Sigmoid colon (tissue), 7 donors: ENCODE results near the gene SHLD2. TPM values are rescaled to one million over a fixed set of nuclear protein-coding genes. Genes with fewer than 3 reads are reported as not detected.
"Not testable (repeated sequence)": the region's sequence is repeated elsewhere in the genome, so short reads cannot be mapped to it uniquely, and the experiment has no call there.

Experiments used
- DNase-seq: peaks from one replicate; pipeline ENCODE4 v3.0.0-alpha.2; 2019
- H3K27ac ChIP-seq, 4 donors: fragments of 200-600 bp; sonication (generic); one replicate each; pipeline ENCODE4 v1.5.1; 2016 to 2019; ENCODE audit warnings: mild to moderate bottlenecking in 1 of 4
- H3K27me3 ChIP-seq, 3 donors: fragments of 200-600 bp; sonication (generic); one replicate each; pipeline ENCODE4 v1.5.1; 2019; ENCODE audit warnings: mild to moderate bottlenecking in 1 of 3
- H3K36me3 ChIP-seq, 4 donors: fragments of 200-600 bp; sonication (generic); one replicate each; pipeline ENCODE4 v1.5.1; 2016 to 2019
- H3K4me1 ChIP-seq, 4 donors: fragments of 200-600 bp; sonication (generic); one replicate each; pipeline ENCODE4 v1.5.1; 2017 to 2019
- H3K4me3 ChIP-seq, 4 donors: fragments of 200-600 bp; sonication (generic); one replicate each; pipeline ENCODE4 v1.5.1; 2017 to 2019; ENCODE audit warnings: mild to moderate bottlenecking in 2 of 4, moderate library complexity in 1 of 4
- H3K9me3 ChIP-seq, 4 donors: fragments of 200-600 bp in 3 of 4; sonication (generic) in 3 of 4; one replicate each; pipeline versions ENCODE4 v1.5.1 to v1.6.1; 2013 to 2019
- CTCF ChIP-seq, 4 experiments: fragments of 450-650 bp in 3 of 4; fragments of 200-600 bp in 1 of 4; IDR thresholded peaks; one replicate each; pipeline ENCODE4 v1.5.1; 2016 to 2019; ENCODE audit warnings: antibody characterized with exemption in 4 of 4, mild to moderate bottlenecking in 3 of 4, moderate library complexity in 2 of 4
- EP300 ChIP-seq, 4 donors: sonication (generic); formaldehyde crosslinking; IDR thresholded peaks; one replicate each; pipeline ENCODE4 v1.6.1; 2017; ENCODE audit warnings: antibody characterized with exemption in 4 of 4
- POLR2A ChIP-seq, 2 donors: fragments of 450-650 bp; IDR thresholded peaks; one replicate each; pipeline ENCODE4 v1.6.1; 2016; ENCODE audit warnings: antibody characterized with exemption in 2 of 2, mild to moderate bottlenecking in 2 of 2, moderate library complexity in 2 of 2
- POLR2AphosphoS5 ChIP-seq, 4 donors: sonication (generic); formaldehyde crosslinking; IDR thresholded peaks; one replicate each; pipeline ENCODE4 v1.6.1; 2017; ENCODE audit warnings: antibody characterized with exemption in 4 of 4
- WGBS, 2 donors: extraction: QIAGEN DNeasy Blood & Tissue Kit; methylation state at CpG; one replicate each; pipeline ENCODE4 v1.1.7; 2013; 5-methylcytosine and 5-hydroxymethylcytosine counted together
- intact Hi-C: fragments of 100-400 bp; cut with DNase I; formaldehyde crosslinking; loops from one replicate; pipeline ENCODE4 v1.15.1; 2023
- polyA plus RNA-seq, 3 donors: library from polyadenylated mRNA; stranded (reverse); fragments of 200-250 nt; gene quantifications; one replicate each; pipeline ENCODE4 v1.2.3, GENCODE V29; 2013
- total RNA-seq, 4 donors: library from RNA; depleted of rRNA; stranded (reverse); fragments of >200 nt; gene quantifications; one replicate each; pipeline ENCODE4 v1.1.0, GENCODE V29; 2016
- donor health status: healthy with polysubstance abuse.
- donor health status: Bipolar disorder and iron deficiency.
- donor health status: healthy.

Gene SHLD2
- total and polyA plus RNA-seq, 7 donors, result 18.8 to 27.0 (median 22.2) TPM

GRCh38 chr10:87084291-87084782, 10.7 kb upstream of the SHLD2 start:
- H3K36me3 ChIP-seq, H3K9me3 ChIP-seq, DNase-seq, intact Hi-C loops, H3K27me3 ChIP-seq, H3K4me3 ChIP-seq: not testable (repeated sequence)
- peaks cover 0 to 27% (median 21%) of the 10 kb centered on the region in 4 donors for H3K4me1 ChIP-seq
- TF ChIP-seq POLR2AphosphoS5 (IDR thresholded peaks at IDR 0.05), result peak in 1 of 4 donors; percentile 15
- peak overlapping the region; percentile 9 to 57 (median 28) for H3K27ac ChIP-seq

GRCh38 chr10:87085537-87085936, 9.5 kb upstream of the SHLD2 start:
- intact Hi-C loops, result no loop called here
- Histone ChIP-seq H3K36me3 (peaks cover 0 to 7% (median 0%) of the 10 kb centered on the region in 4 donors), H3K4me1 (peaks cover 0 to 37% (median 25%) of the 10 kb centered on the region in 4 donors), H3K27me3 (no peaks in the 10 kb centered on the region), H3K27ac (peak overlapping the region in 1 of 4 donors; percentile 57), H3K9me3 (no peaks in the 10 kb centered on the region), H3K4me3 (no peak overlapping the region)
- no peak for TF ChIP-seq EP300 (IDR thresholded peaks at IDR 0.05)
- no peak for TF ChIP-seq POLR2AphosphoS5 (IDR thresholded peaks at IDR 0.05)
- TF ChIP-seq CTCF (IDR thresholded peaks at IDR 0.05), result no peak
- TF ChIP-seq POLR2A (IDR thresholded peaks at IDR 0.05), result no peak
- WGBS, 2 donors, result 88 to 89% methylated on average over 1 of the region's 1 CpG
- no peak for DNase-seq

GRCh38 chr10:87089746-87090145, 5.3 kb upstream of the SHLD2 start:
- intact Hi-C loops, result loop anchor here (10.0 kb wide), 1 partner anchor 405 kb away; no protein-coding TSS in a partner anchor
- H3K4me1 ChIP-seq, result peaks cover 0 to 50% (median 34%) of the 10 kb centered on the region in 4 donors
- WGBS, 2 donors, result 77 to 81% methylated on average over 4 of the region's 4 CpGs
- TF ChIP-seq POLR2A (IDR thresholded peaks at IDR 0.05), result no peak
- H3K4me3 ChIP-seq, result no peak overlapping the region
- H3K27me3 ChIP-seq, result no peaks in the 10 kb centered on the region
- DNase-seq, result no peak
- peaks cover 0 to 7% (median 0%) of the 10 kb centered on the region in 4 donors for H3K36me3 ChIP-seq
- H3K27ac ChIP-seq, result no peak overlapping the region
- H3K9me3 ChIP-seq, result no peaks in the 10 kb centered on the region

GRCh38 chr10:87090779-87091178, 4.2 kb upstream of the SHLD2 start:
- WGBS, 2 donors, result 74 to 80% methylated on average over 4 of the region's 4 CpGs
- H3K4me1 ChIP-seq, result peaks cover 0 to 47% (median 31%) of the 10 kb centered on the region in 4 donors

GRCh38 chr10:87092376-87092860, 2.6 kb upstream of the SHLD2 start:
- Histone ChIP-seq H3K4me1 (peaks cover 0 to 57% (median 42%) of the 10 kb centered on the region in 4 donors), H3K27ac (peak overlapping the region; percentile 94 to 98 (median 96)), H3K4me3 (peak overlapping the region in 3 of 4 donors; percentile 67 to 91 (median 88)), H3K9me3 (no peaks in the 10 kb centered on the region), H3K27me3 (no peaks in the 10 kb centered on the region), H3K36me3 (peaks cover 0 to 7% (median 0%) of the 10 kb centered on the region in 4 donors)
- TF ChIP-seq POLR2AphosphoS5 (IDR thresholded peaks at IDR 0.05) (no peak), POLR2A (IDR thresholded peaks at IDR 0.05) (no peak), CTCF (IDR thresholded peaks at IDR 0.05) (no peak), EP300 (IDR thresholded peaks at IDR 0.05) (no peak)
- WGBS, 2 donors, result 4 to 30% methylated on average over 7 of the region's 7 CpGs
- no peak for DNase-seq
- intact Hi-C loops, result loop anchor here (10.0 kb wide), 1 partner anchor 408 kb away; no protein-coding TSS in a partner anchor

More at GRCh38 chr10:87090779-87091178, 4.2 kb upstream of the SHLD2 start:
- H3K4me3 ChIP-seq, result no peak overlapping the region
- no peak for TF ChIP-seq CTCF (IDR thresholded peaks at IDR 0.05)
- TF ChIP-seq POLR2AphosphoS5 (IDR thresholded peaks at IDR 0.05), result no peak
- no peak for TF ChIP-seq POLR2A (IDR thresholded peaks at IDR 0.05)
- TF ChIP-seq EP300 (IDR thresholded peaks at IDR 0.05), result no peak
- peak overlapping the region in 1 of 4 donors; percentile 95 for H3K27ac ChIP-seq
- H3K9me3 ChIP-seq, result no peaks in the 10 kb centered on the region
- intact Hi-C loops, result loop anchor here (10.0 kb wide), 1 partner anchor 406 kb away; no protein-coding TSS in a partner anchor
- H3K36me3 ChIP-seq, result peaks cover 0 to 7% (median 0%) of the 10 kb centered on the region in 4 donors
- H3K27me3 ChIP-seq, result no peaks in the 10 kb centered on the region
- no peak for DNase-seq
